Measurements from ENCODE around the gene GHDC.

The GHDC gene

DNA sequence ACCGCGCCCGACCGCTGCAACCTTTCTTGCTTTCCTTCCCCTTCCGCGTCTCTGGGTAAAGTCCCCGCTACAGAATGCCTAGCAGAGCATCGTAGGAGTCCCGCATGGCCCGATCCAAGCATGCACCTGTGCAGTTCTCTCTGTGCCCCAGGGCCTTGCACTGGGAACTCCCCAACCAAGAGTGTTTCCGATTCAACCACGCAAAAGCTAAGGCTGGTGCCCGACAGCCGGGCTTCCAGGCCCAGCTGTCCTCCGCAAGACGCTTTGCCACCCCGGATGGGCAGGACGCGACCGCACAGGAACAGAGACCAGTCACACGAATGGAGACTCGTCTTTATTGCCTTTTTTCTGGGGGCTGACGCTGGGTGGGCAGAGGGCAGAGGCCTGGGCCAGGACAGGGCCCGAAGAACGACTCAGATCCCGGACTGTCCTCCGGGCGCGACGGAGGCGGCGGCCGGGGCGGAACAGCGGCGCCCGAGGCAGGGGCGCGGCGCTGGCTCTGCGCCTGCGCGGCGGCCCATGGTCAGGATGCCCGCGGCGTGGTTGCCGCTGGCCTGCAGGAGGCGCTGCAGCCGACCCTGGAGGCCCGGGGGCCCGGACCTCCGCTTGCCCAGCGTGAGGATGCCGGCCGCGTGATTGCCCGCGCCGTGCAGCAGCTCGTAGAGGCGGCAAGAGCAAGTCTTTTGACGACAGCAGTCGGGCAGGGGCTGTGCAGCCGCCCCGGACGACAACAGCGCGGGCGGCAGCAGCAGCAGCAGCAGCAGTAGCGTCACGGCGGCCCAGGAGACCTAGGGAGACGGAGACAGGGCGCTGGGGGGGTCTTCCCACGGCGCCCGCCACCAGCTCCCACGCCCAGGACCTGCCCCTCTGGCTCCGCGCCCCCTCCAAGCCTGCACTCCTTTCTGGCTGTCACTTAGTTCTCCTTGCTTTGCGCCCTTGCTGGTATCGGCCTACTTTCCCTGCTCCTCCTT, 10.3 kb downstream of the GHDC start:
- peak; percentile 51 to 78 (median 55) for DNase-seq (ENCODE audit: low read depth in 3 of 3)

GRCh38 chr17:42182927-42183734, 11.2 kb downstream of the GHDC start:
- DNase-seq (ENCODE audit: low read depth in 3 of 3) = no peak

DNA sequence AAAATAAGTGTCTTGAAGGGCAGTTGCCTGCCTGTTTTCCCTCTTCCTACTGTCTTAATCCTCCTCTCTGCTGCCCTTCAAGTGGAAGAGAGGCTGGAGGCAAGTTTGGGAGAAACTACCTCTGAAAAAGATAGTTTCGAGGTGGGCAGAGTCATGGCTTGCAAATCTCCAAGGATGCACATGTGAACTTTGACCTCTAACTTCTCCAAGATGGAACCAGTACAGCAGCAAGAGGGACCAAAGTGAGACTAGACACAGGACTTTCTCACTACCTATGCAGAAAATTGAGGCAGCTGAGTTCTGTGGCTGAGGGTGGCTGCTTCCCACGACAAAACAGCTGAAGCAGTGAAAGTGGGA, 12.5 kb downstream of the GHDC start:
- no peak for DNase-seq (ENCODE audit: low read depth in 3 of 3)

DNA sequence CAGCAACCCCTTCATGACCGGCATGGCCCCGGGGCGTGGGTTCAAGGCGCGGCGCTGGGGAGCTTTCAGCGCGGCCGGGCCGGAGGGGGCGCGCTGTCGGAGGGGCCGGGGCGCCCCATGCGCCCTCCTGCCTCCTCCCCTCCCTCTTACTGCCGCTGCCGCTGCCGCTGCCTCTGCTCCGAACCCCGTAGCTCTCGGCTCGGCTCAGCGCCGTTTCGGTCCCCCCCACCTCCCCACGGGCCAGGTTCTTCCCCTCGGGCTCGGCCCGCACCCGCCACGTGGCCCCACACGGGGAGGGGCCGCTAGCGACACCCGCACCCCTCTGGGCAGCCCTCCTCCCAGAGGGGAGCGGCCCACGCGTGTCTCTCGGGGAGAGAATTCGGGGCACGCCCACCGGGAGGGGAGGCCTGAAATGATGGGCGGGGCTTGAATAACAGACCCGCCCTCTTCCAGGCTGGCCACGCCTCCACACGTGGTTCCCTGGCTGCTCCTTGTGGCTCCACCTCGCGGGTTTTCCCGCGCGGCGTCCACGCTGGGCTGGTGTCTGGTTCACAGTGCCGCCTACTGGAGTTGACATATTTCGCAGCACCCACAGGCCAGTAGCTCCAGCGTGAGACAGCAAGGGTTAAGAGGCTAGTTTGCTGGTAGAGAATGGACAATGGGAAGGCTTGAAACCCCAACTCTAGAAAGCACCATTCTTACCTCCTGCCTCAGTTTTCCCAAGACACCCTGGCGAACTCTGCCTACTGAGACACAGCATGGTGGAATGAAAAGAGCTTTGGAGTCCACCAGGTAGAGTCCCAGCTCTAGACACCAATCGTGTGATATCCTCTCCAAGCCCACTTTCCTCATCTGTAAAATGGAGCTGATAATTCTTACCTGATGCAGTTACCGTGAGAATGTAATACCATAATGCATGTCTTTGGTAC, 13.1 kb downstream of the GHDC start, which contains the start of gene KCNH4:
Gene KCNH4, minus strand, starts transcription at position 221 of the 929 bp plus-strand sequence. Its CDS starts 197 bp downstream, at position 24.
- peak; percentile 76 to 91 (median 78) for DNase-seq (ENCODE audit: low read depth in 3 of 3)

GRCh38 chr17:42180411-42180921, 13.8 kb downstream of the GHDC start:
- no peak for DNase-seq (ENCODE audit: low read depth in 3 of 3)

- DNase-seq (ENCODE audit: low read depth in 3 of 3) = no peak
Measured at GRCh38 chr17:42179911-42180410, 14.3 kb downstream of the GHDC start.

DNA sequence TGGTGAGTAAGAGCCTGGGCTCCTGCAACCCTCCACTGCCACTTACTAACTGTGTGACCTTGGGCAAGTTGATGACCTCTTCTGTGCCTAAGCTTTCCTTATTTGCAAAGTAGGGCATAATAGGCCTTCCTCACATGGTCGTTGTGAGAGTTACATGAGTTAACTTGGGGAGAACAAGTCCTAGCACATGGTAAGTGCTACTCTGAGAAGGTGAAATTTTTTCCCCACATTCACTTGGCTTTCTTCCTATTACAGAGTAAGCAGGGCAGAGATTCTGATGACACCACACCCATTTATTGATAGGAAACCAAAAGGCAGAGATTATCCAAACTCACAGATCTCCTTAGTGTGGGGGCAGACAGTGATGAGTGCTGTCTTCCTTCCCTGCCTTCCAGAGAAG, 15.0 kb downstream of the GHDC start:
- no peak for DNase-seq (ENCODE audit: low read depth in 3 of 3)

GRCh38 chr17:42178817-42179216, 15.5 kb downstream of the GHDC start:
- no peak for DNase-seq (ENCODE audit: low read depth in 3 of 3)

GRCh38 chr17:42177684-42178083, 16.6 kb downstream of the GHDC start:
- no peak for DNase-seq (ENCODE audit: low read depth in 3 of 3)

- no peak for DNase-seq (ENCODE audit: low read depth in 3 of 3)
Measured at GRCh38 chr17:42174126-42174783, 20.0 kb downstream of the GHDC start.

DNA sequence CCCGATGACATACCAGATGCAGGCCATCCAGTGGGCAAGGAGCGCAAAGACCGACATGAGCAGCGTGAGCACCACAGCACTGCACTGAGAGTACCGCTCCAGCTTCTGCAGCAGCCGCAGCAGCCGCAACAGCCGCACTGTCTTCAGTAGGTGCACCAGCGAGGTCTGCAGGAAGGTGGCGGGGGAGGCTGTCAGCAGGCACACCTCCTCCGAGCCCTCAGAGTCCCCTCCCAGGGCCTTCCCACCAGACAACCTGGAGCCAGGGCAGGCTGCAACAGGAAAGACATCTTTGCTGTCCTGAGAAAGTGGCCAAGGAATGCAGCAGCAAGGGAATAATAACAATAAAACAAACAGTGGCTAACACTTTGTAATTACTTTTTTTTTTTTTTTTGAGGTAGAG, 22.5 kb downstream of the GHDC start:
- no peak for DNase-seq (ENCODE audit: low read depth in 3 of 3)

GRCh38 chr17:42169351-42169750, 24.9 kb downstream of the GHDC start:
- DNase-seq (ENCODE audit: low read depth in 3 of 3) = no peak

DNA sequence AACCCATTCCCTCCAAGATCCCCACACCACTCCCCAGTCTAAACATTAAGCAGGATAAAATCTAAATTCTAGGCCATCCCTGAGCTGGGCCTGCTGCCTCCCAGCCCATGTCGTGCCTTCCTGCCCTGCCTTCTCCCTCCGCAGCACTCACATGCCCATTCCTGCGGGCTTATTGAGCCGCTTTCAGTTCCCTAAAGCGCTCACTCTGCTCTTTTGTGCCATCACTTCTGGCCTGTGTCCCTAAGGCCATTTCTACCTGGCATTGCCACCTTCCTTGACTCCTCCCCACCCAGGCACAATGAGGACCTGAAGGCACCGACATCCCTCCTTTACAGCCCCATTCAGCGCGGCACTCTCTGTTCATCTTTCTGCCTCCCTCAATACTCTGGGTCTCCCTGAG, 26.5 kb downstream of the GHDC start:
- no peak for DNase-seq (ENCODE audit: low read depth in 3 of 3)

- DNase-seq (ENCODE audit: low read depth in 3 of 3) = no peak
Measured at GRCh38 chr17:42166196-42166763, 28.0 kb downstream of the GHDC start.

DNA sequence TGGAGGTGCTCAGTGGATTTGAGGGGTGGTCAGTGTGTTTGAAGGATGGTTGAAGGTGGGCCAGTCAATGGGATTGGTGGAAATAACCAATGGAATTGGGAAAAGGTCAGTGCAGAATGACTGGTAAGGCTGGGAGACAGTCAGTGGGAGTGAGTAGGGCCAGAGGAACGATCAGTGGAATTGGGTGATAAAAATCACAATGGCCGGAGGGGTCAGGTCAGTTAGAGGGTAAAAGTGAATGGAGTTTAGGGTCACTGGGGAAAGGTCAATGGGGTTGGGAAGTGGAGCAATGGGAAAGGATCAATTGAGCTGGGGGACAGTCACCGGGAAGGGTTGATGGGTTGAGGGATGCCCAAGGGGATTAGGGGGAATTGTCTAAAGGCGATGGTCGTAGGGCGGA, 28.5 kb downstream of the GHDC start:
- no peak for DNase-seq (ENCODE audit: low read depth in 3 of 3)

DNA sequence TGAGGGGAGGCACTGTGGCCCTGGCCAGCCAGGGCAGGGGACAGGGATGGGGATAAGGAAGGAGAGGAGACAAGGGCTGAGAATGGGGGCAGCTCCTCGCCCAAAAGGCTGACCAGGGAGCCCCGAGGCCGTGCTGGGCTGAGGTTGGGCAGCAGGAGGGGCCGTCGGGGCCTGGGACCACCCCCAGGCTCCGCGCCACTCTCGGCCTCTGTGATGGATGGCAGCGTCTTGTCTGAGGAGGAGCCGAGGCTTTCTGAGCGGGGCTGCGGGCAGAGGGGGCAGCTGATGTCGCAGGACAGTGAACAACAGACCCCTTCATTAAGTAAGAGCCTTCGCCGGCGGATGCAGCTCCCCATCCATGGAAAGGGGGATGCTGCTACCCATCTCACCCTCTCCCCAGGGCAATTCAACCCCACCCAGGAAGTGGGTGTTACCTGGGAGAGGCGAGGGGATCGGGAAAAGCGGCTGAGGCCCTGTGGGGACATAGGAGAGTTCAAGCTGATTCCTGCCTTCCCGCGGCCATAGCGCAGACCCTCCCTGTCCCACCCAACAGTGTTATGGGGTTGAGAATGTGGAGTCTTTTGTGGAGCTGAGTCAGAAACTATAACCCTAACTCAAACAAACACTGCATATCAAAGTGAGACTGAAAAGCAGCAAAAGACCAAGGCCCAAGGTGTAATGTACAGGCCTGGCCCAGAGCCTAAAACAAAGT, 30.4 kb downstream of the GHDC start:
- no peak for DNase-seq (ENCODE audit: low read depth in 3 of 3)

- peak in 1 of 3 experiments; percentile 58 for DNase-seq (ENCODE audit: low read depth in 3 of 3)
Measured at GRCh38 chr17:42163113-42163512, 31.2 kb downstream of the GHDC start.

GRCh38 chr17:42160531-42160910, 33.8 kb downstream of the GHDC start:
- no peak for DNase-seq (ENCODE audit: low read depth in 3 of 3)

GRCh38 chr17:42159796-42160530, 34.3 kb downstream of the GHDC start:
- DNase-seq (ENCODE audit: low read depth in 3 of 3) = no peak

Measured in stimulated activated CD4-positive, alpha-beta T cell treated with anti-CD3 and anti-CD28 coated beads, TNF-alpha, amount 100 ng/mL, for 24 hours (primary cell).